Activated CD4-positive, alpha-beta T cell treated with anti-CD3 and anti-CD28 coated beads, Interleukin-2, amount 50 U/mL, for 1 hour (primary cell): Measurements from ENCODE around the gene CNOT8.
A peak's percentile ranks its signal among the peaks of the same experiment; 100 is the strongest.

Experiments used
- DNase-seq: peaks from one replicate; pipeline ENCODE4 v3.0.0-alpha.2; 2020

Gene CNOT8

GRCh38 chr5:154836225-154836624, 22.2 kb upstream of the CNOT8 start:
- no peak for DNase-seq

- no peak for DNase-seq
Measured at GRCh38 chr5:154837009-154837901, 21.2 kb upstream of the CNOT8 start.

- no peak for DNase-seq
Measured at GRCh38 chr5:154840435-154841272, 17.8 kb upstream of the CNOT8 start.

- DNase-seq: no peak
Measured at GRCh38 chr5:154841273-154841661, 17.2 kb upstream of the CNOT8 start.

- no peak for DNase-seq
Measured at GRCh38 chr5:154842689-154843530, 15.5 kb upstream of the CNOT8 start.

- no peak for DNase-seq
Measured at GRCh38 chr5:154844809-154845208, 13.6 kb upstream of the CNOT8 start.

GRCh38 chr5:154849264-154849785, 9.1 kb upstream of the CNOT8 start:
- DNase-seq: no peak

GRCh38 chr5:154849791-154850201, 8.6 kb upstream of the CNOT8 start:
- DNase-seq: no peak

GRCh38 chr5:154850255-154851062, 8.0 kb upstream of the CNOT8 start, which contains the start of gene FAXDC2:
Gene FAXDC2 (minus strand): TSS chr5:154850603. CDS start chr5:154838178, 12,425 bp downstream.
- DNase-seq: no peak

- no peak for DNase-seq
Measured at GRCh38 chr5:154851351-154851750, 7.1 kb upstream of the CNOT8 start.

- peak; percentile 88 for DNase-seq
Measured at GRCh38 chr5:154857530-154858296, 714 bp upstream of the CNOT8 start.

GRCh38 chr5:154858972-154859871, 795 bp downstream of the CNOT8 start:
- peak; percentile 2 for DNase-seq

- peak; percentile 1 for DNase-seq
Measured at GRCh38 chr5:154860123-154860522, 1.7 kb downstream of the CNOT8 start.

- DNase-seq: no peak
Measured at GRCh38 chr5:154860765-154861164, 2.3 kb downstream of the CNOT8 start.

GRCh38 chr5:154861946-154862345, 3.5 kb downstream of the CNOT8 start:
- no peak for DNase-seq

GRCh38 chr5:154862766-154863165, 4.3 kb downstream of the CNOT8 start:
- no peak for DNase-seq

GRCh38 chr5:154863291-154864080, 5.1 kb downstream of the CNOT8 start:
- no peak for DNase-seq

GRCh38 chr5:154865466-154866184, 7.2 kb downstream of the CNOT8 start:
- no peak for DNase-seq
